Testis (tissue), 3 donors: ENCODE results near the gene NUTF2. TPM values are rescaled to one million over a fixed set of nuclear protein-coding genes. Genes with fewer than 3 reads are reported as not detected.
A peak's percentile ranks its signal among the peaks of the same experiment; 100 is the strongest.

Source experiments
- DNase-seq: peaks from one replicate; pipeline ENCODE4 v3.0.0-alpha.2; 2019
- H3K27ac ChIP-seq, 2 donors: fragments of 200-600 bp; sonication (generic); one replicate each; pipeline ENCODE4 v1.5.1; 2019
- H3K27me3 ChIP-seq: fragments of 200-600 bp; sonication (generic); one replicate; pipeline ENCODE4 v1.5.1; 2019
- H3K36me3 ChIP-seq: fragments of 200-600 bp; sonication (generic); one replicate; pipeline ENCODE4 v1.5.1; 2017; ENCODE audit warnings: low read depth; ENCODE audit errors: missing control alignments
- H3K4me1 ChIP-seq: fragments of 200-600 bp; sonication (generic); one replicate; pipeline ENCODE4 v1.5.1; 2019
- H3K4me3 ChIP-seq, 2 donors: fragments of 200-600 bp; sonication (generic); one replicate each; pipeline ENCODE4 v1.5.1; 2017 to 2019
- H3K9me3 ChIP-seq: fragments of 200-600 bp; sonication (generic); one replicate; pipeline ENCODE4 v1.5.1; 2017
- CTCF ChIP-seq, 3 experiments: fragments of 450-650 bp in 2 of 3; fragments of 200-600 bp in 1 of 3; sonication (generic) in 1 of 3; IDR thresholded peaks; one replicate each; pipeline ENCODE4 v1.5.1; 2016 to 2019; ENCODE audit warnings: antibody characterized with exemption in 3 of 3, mild to moderate bottlenecking in 2 of 3, moderate library complexity in 1 of 3
- POLR2A ChIP-seq: fragments of 450-650 bp; IDR thresholded peaks from one replicate; pipeline ENCODE4 v1.6.1; 2017; ENCODE audit warnings: antibody characterized with exemption, mild to moderate bottlenecking, moderate library complexity
- WGBS, 2 donors: methylation state at CpG; one replicate each; pipeline ENCODE4 v1.1.5; 2018; 5-methylcytosine and 5-hydroxymethylcytosine counted together
- intact Hi-C: fragments of 100-400 bp; cut with DNase I; formaldehyde crosslinking; loops from one replicate; pipeline ENCODE4 v1.15.1; 2023; ENCODE audit warnings: low total_unique reads
- polyA plus RNA-seq: library from polyadenylated mRNA; stranded (reverse); fragments of 350-450 nt; fragmentation: Illumina TruSeq; extraction: RNeasy Lipid Tissue Mini Kit (QIAGEN cat#74804); gene quantifications from one replicate; pipeline ENCODE4 v1.2.3, GENCODE V29; 2014; ENCODE audit warnings: low read depth, low replicate concordance; ENCODE audit not compliant: insufficient read depth
- total RNA-seq, 2 donors: library from RNA; depleted of rRNA; stranded (reverse); fragments of >200 nt; gene quantifications; one replicate each; pipeline ENCODE4 v1.2.3, GENCODE V29; 2016

Gene NUTF2
- total and polyA plus RNA-seq, 3 donors from 2014 or later = 121 to 297 (median 239) TPM

GRCh38 chr16:67882374-67883145 lies 35.8 kb downstream of the NUTF2 start:
- no peak for TF ChIP-seq CTCF (IDR thresholded peaks at IDR 0.05)
- intact Hi-C loops = no loop called here
- Histone ChIP-seq H3K4me1 (peaks cover 10% of the 10 kb centered on the region), H3K36me3 (no peaks in the 10 kb centered on the region), H3K9me3 (no peaks in the 10 kb centered on the region), H3K27ac (no peak overlapping the region), H3K27me3 (no peaks in the 10 kb centered on the region), H3K4me3 (no peak overlapping the region)
- WGBS, 2 donors = 76 to 80% methylated on average over 13 to 18 of the region's 18 CpGs
- DNase-seq = no peak

GRCh38 chr16:67883146-67883871 lies 36.6 kb downstream of the NUTF2 start:
- intact Hi-C loops = no loop called here
- no peaks in the 10 kb centered on the region for H3K36me3 ChIP-seq
- no peaks in the 10 kb centered on the region for H3K27me3 ChIP-seq
- no peak for TF ChIP-seq CTCF (IDR thresholded peaks at IDR 0.05)
- no peak for TF ChIP-seq POLR2A
- H3K9me3 ChIP-seq = no peaks in the 10 kb centered on the region
- no peak for DNase-seq
- H3K4me1 ChIP-seq = peaks cover 10% of the 10 kb centered on the region
- H3K27ac ChIP-seq = no peak overlapping the region
- 74 to 81% methylated on average over 5 to 6 of the region's 6 CpGs for WGBS, 2 donors
- H3K4me3 ChIP-seq = no peak overlapping the region

- DNase-seq = peak; percentile 52
Measured at GRCh38 chr16:67883872-67884261, 37.1 kb downstream of the NUTF2 start.

GRCh38 chr16:67884684-67885083 lies 38.0 kb downstream of the NUTF2 start, which contains the start of gene NRN1L:
TSS of gene NRN1L (plus strand) at chr16:67884885. CDS start at chr16:67884904, 19 bp downstream.
- Histone ChIP-seq H3K27me3 (no peaks in the 10 kb centered on the region), H3K36me3 (no peaks in the 10 kb centered on the region), H3K27ac (peak within 1 kb of the TSS in 1 of 2 donors; percentile 10), H3K4me3 (no peak within 1 kb of the TSS), H3K9me3 (no peaks in the 10 kb centered on the region), H3K4me1 (peaks cover 10% of the 10 kb centered on the region)
- intact Hi-C loops = no loop called here
- whole genome bisulfite sequencing, 2 donors = 5 to 17% methylated on average over 10 to 18 of the region's 22 CpGs
- no peak for TF ChIP-seq CTCF (IDR thresholded peaks at IDR 0.05)
- no peak for TF ChIP-seq POLR2A
- DNase-seq = peak; percentile 93

More at GRCh38 chr16:67883872-67884261, 37.1 kb downstream of the NUTF2 start:
- no peaks in the 10 kb centered on the region for H3K36me3 ChIP-seq
- H3K27me3 ChIP-seq = no peaks in the 10 kb centered on the region
- no peaks in the 10 kb centered on the region for H3K9me3 ChIP-seq
- peaks cover 10% of the 10 kb centered on the region for H3K4me1 ChIP-seq
- WGBS, 2 donors = 71 to 79% methylated on average over 9 to 11 of the region's 11 CpGs
- H3K4me3 ChIP-seq = no peak overlapping the region
- TF ChIP-seq POLR2A (no peak), CTCF (IDR thresholded peaks at IDR 0.05) (peak; percentile 65 to 81 (median 79))
- intact Hi-C loops = no loop called here
- H3K27ac ChIP-seq = peak overlapping the region in 1 of 2 donors; percentile 10
